Liver (tissue), 4 donors: ENCODE measurements around the gene GBX1. TPM values are rescaled to one million over a fixed set of nuclear protein-coding genes. Genes with fewer than 3 reads are reported as not detected.

Experiments
- polyA plus RNA-seq, 2 donors: library from polyadenylated mRNA; stranded (reverse) in 1 of 2; unstranded in 1 of 2; fragments of 200-250 nt in 1 of 2; fragments of >200 nt in 1 of 2; fragmentation: Nextera tagmentation in 1 of 2; extraction: Ambion mirVana in 1 of 2; gene quantifications; one replicate each; pipeline versions ENCODE4 v1.2.1 to v1.2.3, GENCODE V29; 2013 to 2015
- total RNA-seq, 2 donors: library from RNA; depleted of rRNA; stranded (reverse); fragments of >200 nt; gene quantifications; one replicate each; pipeline ENCODE4 v1.2.3, GENCODE V29; 2014
- donor health status: healthy.
- donor health status: healthy.
- donor health status: healthy.

GBX1 gene
- total and polyA plus RNA-seq, 4 donors: not detected

Other genes starting within 250 kb of the GBX1 start
- 10 to 100 TPM in 1 of 2 donors, under 1 TPM in 1; 0.33 to 74.6 TPM for gene KCNH2, start 189.4 kb downstream of the GBX1 start, total RNA-seq
- gene KCNH2, start 189.4 kb downstream of the GBX1 start, polyA plus RNA-seq: under 1 TPM in 1 of 2 donors, not detected in 1; 0.18 TPM
- gene NOS3, start 176.7 kb downstream of the GBX1 start, total RNA-seq: 1 to 10 TPM; 5.4 to 6.1 TPM
- 1 to 10 TPM; 1.6 to 4.9 TPM for gene NOS3, start 176.7 kb downstream of the GBX1 start, polyA plus RNA-seq
- gene ATG9B, start 143.2 kb downstream of the GBX1 start, total RNA-seq: not detected
- gene ATG9B, start 143.2 kb downstream of the GBX1 start, polyA plus RNA-seq: under 1 TPM in 1 of 2 donors, not detected in 1; 0.61 TPM
- 10 to 100 TPM; 12.4 to 28.3 TPM for gene ABCB8, start 139.2 kb downstream of the GBX1 start, total RNA-seq
- 10 to 100 TPM; 16.7 to 30.2 TPM for gene ABCB8, start 139.2 kb downstream of the GBX1 start, polyA plus RNA-seq
- gene ASIC3, start 119.2 kb downstream of the GBX1 start, total RNA-seq: 1 to 10 TPM in 1 of 2 donors, under 1 TPM in 1; 0.05 to 1.0 TPM
- under 1 TPM; 0.22 to 0.55 TPM for gene ASIC3, start 119.2 kb downstream of the GBX1 start, polyA plus RNA-seq
- gene CDK5, start 109.8 kb downstream of the GBX1 start, total RNA-seq: 1 to 10 TPM; 4.0 to 8.8 TPM
- 1 to 10 TPM; 6.0 to 9.0 TPM for gene CDK5, start 109.8 kb downstream of the GBX1 start, polyA plus RNA-seq
- gene SLC4A2, start 108.1 kb downstream of the GBX1 start, total RNA-seq: 10 to 100 TPM; 27.5 to 73.2 TPM
- gene SLC4A2, start 108.1 kb downstream of the GBX1 start, polyA plus RNA-seq: 10 to 100 TPM; 72.0 to 98.8 TPM
- 10 to 100 TPM; 31.1 to 62.8 TPM for gene FASTK, start 86.9 kb downstream of the GBX1 start, total RNA-seq
- gene FASTK, start 86.9 kb downstream of the GBX1 start, polyA plus RNA-seq: 10 to 100 TPM; 33.9 to 53.4 TPM
- gene TMUB1, start 84.2 kb downstream of the GBX1 start, total RNA-seq: 10 to 100 TPM; 15.1 to 28.9 TPM
- 10 to 100 TPM; 32.0 to 51.7 TPM for gene TMUB1, start 84.2 kb downstream of the GBX1 start, polyA plus RNA-seq
- 10 to 100 TPM in 1 of 2 donors, 1 to 10 TPM in 1; 3.9 to 27.0 TPM for gene AGAP3, start 81.2 kb downstream of the GBX1 start, total RNA-seq
- 10 to 100 TPM; 10.1 to 25.2 TPM for gene AGAP3, start 81.2 kb downstream of the GBX1 start, polyA plus RNA-seq
- not detected for gene ASB10, start 19.6 kb upstream of the GBX1 start, total RNA-seq
- not detected for gene ASB10, start 19.6 kb upstream of the GBX1 start, polyA plus RNA-seq
- not detected for gene H2BK1, start 42.8 kb upstream of the GBX1 start, total RNA-seq
- not detected for gene H2BK1, start 42.8 kb upstream of the GBX1 start, polyA plus RNA-seq
- 10 to 100 TPM; 11.2 to 15.6 TPM for gene ABCF2, start 59.5 kb upstream of the GBX1 start, total RNA-seq
- gene ABCF2, start 59.5 kb upstream of the GBX1 start, polyA plus RNA-seq: 1 to 10 TPM; 6.3 to 9.9 TPM
- 10 to 100 TPM; 16.7 to 19.7 TPM for gene CHPF2, start 64.8 kb upstream of the GBX1 start, total RNA-seq
- 10 to 100 TPM in 1 of 2 donors, 1 to 10 TPM in 1; 4.1 to 19.5 TPM for gene CHPF2, start 64.8 kb upstream of the GBX1 start, polyA plus RNA-seq
- 1 to 10 TPM; 2.1 to 5.6 TPM for gene SMARCD3, start 81.0 kb upstream of the GBX1 start, total RNA-seq
- 1 to 10 TPM; 1.8 to 2.2 TPM for gene SMARCD3, start 81.0 kb upstream of the GBX1 start, polyA plus RNA-seq
- gene NUB1, start 174.1 kb upstream of the GBX1 start, total RNA-seq: 10 to 100 TPM; 14.0 to 27.9 TPM
- gene NUB1, start 174.1 kb upstream of the GBX1 start, polyA plus RNA-seq: 10 to 100 TPM; 18.7 to 19.0 TPM
- 1 to 10 TPM in 1 of 2 donors, under 1 TPM in 1; 0.75 to 4.9 TPM for gene WDR86, start 242.3 kb upstream of the GBX1 start, total RNA-seq
- gene WDR86, start 242.3 kb upstream of the GBX1 start, polyA plus RNA-seq: under 1 TPM; 0.35 to 0.78 TPM